AG08395 (cell line): ENCODE measurements around the gene SRSF4.
"Not testable (repeated sequence)": the region's sequence is repeated elsewhere in the genome, so short reads cannot be mapped to it uniquely, and the experiment has no call there.

Experiments used
- DNase-seq: peaks from one replicate; pipeline ENCODE4 v3.0.0; 2012; ENCODE audit warnings: mixed read lengths, low spot score

The SRSF4 gene

GRCh38 chr1:29181413-29182225, at the start of gene SRSF4:
SRSF4 (minus strand) TSS chr1:29181900; CDS start chr1:29181752, 148 bp downstream.
- DNase-seq: peak; percentile 99

GRCh38 chr1:29230553-29231378, 49.1 kb upstream of the SRSF4 start, which contains the start of gene MECR:
MECR (minus strand) TSS chr1:29230934; CDS start chr1:29230906, 28 bp downstream.
- peak; percentile 99 for DNase-seq

GRCh38 chr1:29230204-29230552, 48.5 kb upstream of the SRSF4 start:
- DNase-seq: no peak

GRCh38 chr1:29227511-29227910, 45.8 kb upstream of the SRSF4 start:
- DNase-seq: no peak

GRCh38 chr1:29225361-29225760, 43.7 kb upstream of the SRSF4 start:
- no peak for DNase-seq

- no peak for DNase-seq
Measured at GRCh38 chr1:29224356-29224837, 42.7 kb upstream of the SRSF4 start.

GRCh38 chr1:29223521-29223920, 41.8 kb upstream of the SRSF4 start:
- no peak for DNase-seq

GRCh38 chr1:29222686-29223085, 41.0 kb upstream of the SRSF4 start:
- no peak for DNase-seq

GRCh38 chr1:29222260-29222659, 40.6 kb upstream of the SRSF4 start:
- not testable (repeated sequence) for DNase-seq

- no peak for DNase-seq
Measured at GRCh38 chr1:29221296-29221695, 39.6 kb upstream of the SRSF4 start.

- DNase-seq: no peak
Measured at GRCh38 chr1:29218223-29218622, 36.5 kb upstream of the SRSF4 start.

- no peak for DNase-seq
Measured at GRCh38 chr1:29217633-29218032, 35.9 kb upstream of the SRSF4 start.

GRCh38 chr1:29213055-29213454, 31.4 kb upstream of the SRSF4 start:
- DNase-seq: no peak

GRCh38 chr1:29211086-29212030, 29.7 kb upstream of the SRSF4 start:
- DNase-seq: peak; percentile 50

GRCh38 chr1:29210278-29211085, 28.8 kb upstream of the SRSF4 start:
- DNase-seq: no peak

- DNase-seq: peak; percentile 69
Measured at GRCh38 chr1:29209173-29209572, 27.5 kb upstream of the SRSF4 start.

GRCh38 chr1:29208442-29208841, 26.7 kb upstream of the SRSF4 start:
- no peak for DNase-seq

- DNase-seq: peak; percentile 97
Measured at GRCh38 chr1:29202584-29203340, 21.1 kb upstream of the SRSF4 start.

GRCh38 chr1:29202053-29202452, 20.4 kb upstream of the SRSF4 start:
- no peak for DNase-seq

- no peak for DNase-seq
Measured at GRCh38 chr1:29201595-29202051, 19.9 kb upstream of the SRSF4 start.
